Measurements from ENCODE around the gene FOXI1.

FOXI1 gene

GRCh38 chr5:170105642-170106611, at the start of gene FOXI1:
Gene FOXI1 (plus strand): TSS chr5:170105897. CDS start chr5:170105958, 61 bp downstream.
- no peak for DNase-seq (ENCODE audit: low read depth in 1 of 2, low spot score in 1 of 2)

- no peak for DNase-seq (ENCODE audit: low read depth in 1 of 2, low spot score in 1 of 2)
These were observed 49.0 kb upstream of the FOXI1 start for GRCh38 chr5:170056561-170057267.

GRCh38 chr5:170057311-170057710, 48.4 kb upstream of the FOXI1 start:
- no peak for DNase-seq (ENCODE audit: low read depth in 1 of 2, low spot score in 1 of 2)

GRCh38 chr5:170059221-170059620, 46.5 kb upstream of the FOXI1 start:
- no peak for DNase-seq (ENCODE audit: low read depth in 1 of 2, low spot score in 1 of 2)

GRCh38 chr5:170067152-170067551, 38.5 kb upstream of the FOXI1 start:
- no peak for DNase-seq (ENCODE audit: low read depth in 1 of 2, low spot score in 1 of 2)

- DNase-seq (ENCODE audit: low read depth in 1 of 2, low spot score in 1 of 2) = no peak
These were observed 38.0 kb upstream of the FOXI1 start for GRCh38 chr5:170067574-170068170.

- no peak for DNase-seq (ENCODE audit: low read depth in 1 of 2, low spot score in 1 of 2)
These were observed 36.2 kb upstream of the FOXI1 start for GRCh38 chr5:170069512-170069911.

GRCh38 chr5:170070556-170071412, 34.9 kb upstream of the FOXI1 start:
- DNase-seq (ENCODE audit: low read depth in 1 of 2, low spot score in 1 of 2) = no peak

GRCh38 chr5:170071748-170072147, 33.9 kb upstream of the FOXI1 start:
- DNase-seq (ENCODE audit: low read depth in 1 of 2, low spot score in 1 of 2) = no peak

GRCh38 chr5:170075696-170076095, 30.0 kb upstream of the FOXI1 start:
- DNase-seq (ENCODE audit: low read depth in 1 of 2, low spot score in 1 of 2) = no peak

- DNase-seq (ENCODE audit: low read depth in 1 of 2, low spot score in 1 of 2) = no peak
These were observed 29.5 kb upstream of the FOXI1 start for GRCh38 chr5:170076211-170076610.

- DNase-seq (ENCODE audit: low read depth in 1 of 2, low spot score in 1 of 2) = no peak
These were observed 29.0 kb upstream of the FOXI1 start for GRCh38 chr5:170076739-170077138.

- DNase-seq (ENCODE audit: low read depth in 1 of 2, low spot score in 1 of 2) = no peak
These were observed 28.2 kb upstream of the FOXI1 start for GRCh38 chr5:170077526-170077925.

GRCh38 chr5:170078458-170078857, 27.2 kb upstream of the FOXI1 start:
- no peak for DNase-seq (ENCODE audit: low read depth in 1 of 2, low spot score in 1 of 2)

GRCh38 chr5:170078931-170079330, 26.8 kb upstream of the FOXI1 start:
- no peak for DNase-seq (ENCODE audit: low read depth in 1 of 2, low spot score in 1 of 2)

- DNase-seq (ENCODE audit: low read depth in 1 of 2, low spot score in 1 of 2) = no peak
These were observed 25.5 kb upstream of the FOXI1 start for GRCh38 chr5:170080217-170080616.

- DNase-seq (ENCODE audit: low read depth in 1 of 2, low spot score in 1 of 2) = no peak
These were observed 24.8 kb upstream of the FOXI1 start for GRCh38 chr5:170080786-170081445.

GRCh38 chr5:170081616-170082015, 24.1 kb upstream of the FOXI1 start:
- DNase-seq (ENCODE audit: low read depth in 1 of 2, low spot score in 1 of 2) = no peak

- DNase-seq (ENCODE audit: low read depth in 1 of 2, low spot score in 1 of 2) = no peak
These were observed 23.0 kb upstream of the FOXI1 start for GRCh38 chr5:170082701-170083100.

- DNase-seq (ENCODE audit: low read depth in 1 of 2, low spot score in 1 of 2) = no peak
These were observed 18.4 kb upstream of the FOXI1 start for GRCh38 chr5:170087168-170087817.
